ENCODE measurements around the gene NRIP3. TPM values are rescaled to one million over a fixed set of nuclear protein-coding genes. Genes with fewer than 3 reads are reported as not detected.
A peak's percentile ranks its signal among the peaks of the same experiment; 100 is the strongest.

The NRIP3 gene
- total and polyA plus RNA-seq, 5 donors from 2014 or later: 0.38 to 3.4 (median 0.63) TPM; not detected in 1

DNA sequence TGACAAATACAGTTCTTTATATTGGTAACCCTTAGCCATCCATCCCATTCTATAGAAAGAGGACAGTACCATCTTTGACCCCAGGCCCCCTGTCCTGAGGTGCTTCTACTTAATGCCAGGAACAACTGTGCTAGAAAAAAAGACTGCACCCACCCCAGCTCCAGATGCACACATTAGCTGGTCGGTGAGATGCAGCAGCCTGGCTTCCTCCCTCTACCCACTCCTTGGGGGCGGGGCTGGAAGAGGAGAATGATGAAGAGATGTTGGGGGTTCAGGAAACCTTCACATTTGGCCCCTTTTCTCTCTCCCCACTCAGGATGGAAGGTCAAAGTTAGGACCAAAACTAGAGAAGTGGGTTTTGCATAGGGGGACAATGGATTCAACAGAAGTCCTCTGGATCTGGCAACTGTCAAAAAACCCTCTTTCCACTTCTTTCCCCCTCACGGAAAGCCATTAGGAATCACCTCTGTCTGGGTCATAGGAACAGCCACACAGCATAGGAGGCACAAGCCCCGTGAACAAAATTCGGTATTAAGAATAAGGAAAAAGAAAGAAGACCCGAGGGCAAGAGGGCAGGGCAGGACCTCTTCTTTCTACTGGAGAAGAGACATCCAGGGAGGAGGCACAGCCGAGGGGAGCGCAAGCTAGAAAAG lies 755 bp downstream of the NRIP3 start:
- Mint-ChIP-seq H3K36me3 (no peaks in the 10 kb centered on the region), H3K9me3 (peaks cover 0 to 5% (median 0%) of the 10 kb centered on the region in 7 donors), H3K4me1 (peaks cover 0 to 22% (median 7%) of the 10 kb centered on the region in 4 donors), H3K4me3 (peak overlapping the region; percentile 52 to 87 (median 74)), H3K27me3 (peaks cover 81% of the 10 kb centered on the region), H3K27ac (peak overlapping the region in 2 of 3 donors; percentile 75 to 76)
- H3K9me3 ChIP-seq (ENCODE audit: control insufficient read depth in 2 of 2, low read length in 2 of 2): no peaks in the 10 kb centered on the region
- peak overlapping the region; percentile 73 for H3K4me3 ChIP-seq (ENCODE audit: low read depth, low read length)
- ATAC-seq (ENCODE audit: low read depth in 2 of 2) (no peak), DNase-seq (no peak)
- H3K36me3 ChIP-seq (ENCODE audit: control insufficient read depth, insufficient read depth, low read length): no peaks in the 10 kb centered on the region
- peaks cover 54% of the 10 kb centered on the region for H3K27me3 ChIP-seq (ENCODE audit: control insufficient read depth, insufficient read depth, low read length)
- H3K27ac ChIP-seq (ENCODE audit: insufficient read depth, low read length, poor library complexity, severe bottlenecking): no peak overlapping the region
- H3K4me1 ChIP-seq (ENCODE audit: control insufficient read depth, insufficient read depth, low read length, poor library complexity, severe bottlenecking): peaks cover 20% of the 10 kb centered on the region

- ATAC-seq (ENCODE audit: low read depth in 2 of 2): peak; percentile 68 to 75
- Histone ChIP-seq H3K4me1 (ENCODE audit: control insufficient read depth, insufficient read depth, low read length, poor library complexity, severe bottlenecking) (peaks cover 20% of the 10 kb centered on the region), H3K9me3 (ENCODE audit: control insufficient read depth in 2 of 2, low read length in 2 of 2) (no peaks in the 10 kb centered on the region), H3K36me3 (ENCODE audit: control insufficient read depth, insufficient read depth, low read length) (no peaks in the 10 kb centered on the region), H3K4me3 (ENCODE audit: low read depth, low read length) (no peak overlapping the region), H3K27me3 (ENCODE audit: control insufficient read depth, insufficient read depth, low read length) (peaks cover 50% of the 10 kb centered on the region), H3K27ac (ENCODE audit: insufficient read depth, low read length, poor library complexity, severe bottlenecking) (no peak overlapping the region)
- DNase-seq: peak in 1 of 3 donors; percentile 48
- H3K27ac Mint-ChIP-seq: no peak overlapping the region
- H3K4me1 Mint-ChIP-seq: peaks cover 0 to 22% (median 7%) of the 10 kb centered on the region in 4 donors
- H3K9me3 Mint-ChIP-seq: peaks cover 0 to 5% (median 0%) of the 10 kb centered on the region in 7 donors
- H3K36me3 Mint-ChIP-seq: no peaks in the 10 kb centered on the region
- H3K27me3 Mint-ChIP-seq: peaks cover 76% of the 10 kb centered on the region
- H3K4me3 Mint-ChIP-seq: peak overlapping the region in 1 of 4 donors; percentile 67
These were observed 2.1 kb downstream of the NRIP3 start for GRCh38 chr11:9001736-9002135.

DNA sequence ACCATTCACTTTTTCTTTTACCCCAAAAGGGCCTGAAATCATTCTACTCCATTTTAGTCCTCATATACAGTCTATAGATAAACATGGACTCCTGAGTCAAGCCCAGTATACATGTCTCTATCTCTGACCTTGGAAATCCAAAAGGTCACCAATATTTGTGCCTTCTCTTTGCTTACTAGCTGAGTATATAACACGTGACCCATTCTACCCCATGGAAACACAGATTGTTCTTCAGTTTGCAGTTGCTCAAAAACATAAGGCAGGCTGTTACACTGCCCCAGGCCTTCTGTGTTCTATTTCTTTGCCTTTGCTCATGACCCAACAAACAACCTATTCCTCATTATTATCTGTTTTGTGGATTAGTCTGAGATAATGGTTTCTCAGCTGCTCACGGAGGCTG lies 5.8 kb downstream of the NRIP3 start:
- no peak for ATAC-seq (ENCODE audit: low read depth in 2 of 2)
- Mint-ChIP-seq H3K27me3 (peaks cover 58% of the 10 kb centered on the region), H3K9me3 (no peaks in the 10 kb centered on the region), H3K4me3 (no peak overlapping the region), H3K4me1 (peaks cover 0 to 7% (median 0%) of the 10 kb centered on the region in 4 donors), H3K27ac (no peak overlapping the region), H3K36me3 (no peaks in the 10 kb centered on the region)
- Histone ChIP-seq H3K27ac (ENCODE audit: insufficient read depth, low read length, poor library complexity, severe bottlenecking) (no peak overlapping the region), H3K4me1 (ENCODE audit: control insufficient read depth, insufficient read depth, low read length, poor library complexity, severe bottlenecking) (peaks cover 3% of the 10 kb centered on the region), H3K27me3 (ENCODE audit: control insufficient read depth, insufficient read depth, low read length) (peaks cover 43% of the 10 kb centered on the region), H3K36me3 (ENCODE audit: control insufficient read depth, insufficient read depth, low read length) (no peaks in the 10 kb centered on the region), H3K9me3 (ENCODE audit: control insufficient read depth in 2 of 2, low read length in 2 of 2) (no peaks in the 10 kb centered on the region), H3K4me3 (ENCODE audit: low read depth, low read length) (no peak overlapping the region)
- DNase-seq: no peak

- Histone ChIP-seq H3K36me3 (ENCODE audit: control insufficient read depth, insufficient read depth, low read length) (no peaks in the 10 kb centered on the region), H3K4me1 (ENCODE audit: control insufficient read depth, insufficient read depth, low read length, poor library complexity, severe bottlenecking) (no peaks in the 10 kb centered on the region), H3K9me3 (ENCODE audit: control insufficient read depth in 2 of 2, low read length in 2 of 2) (no peaks in the 10 kb centered on the region), H3K27ac (ENCODE audit: insufficient read depth, low read length, poor library complexity, severe bottlenecking) (no peak overlapping the region), H3K27me3 (ENCODE audit: control insufficient read depth, insufficient read depth, low read length) (peaks cover 39% of the 10 kb centered on the region), H3K4me3 (ENCODE audit: low read depth, low read length) (no peak overlapping the region)
- ATAC-seq (ENCODE audit: low read depth in 2 of 2) (no peak), DNase-seq (no peak)
- Mint-ChIP-seq H3K27me3 (peaks cover 59% of the 10 kb centered on the region), H3K9me3 (no peaks in the 10 kb centered on the region), H3K36me3 (no peaks in the 10 kb centered on the region), H3K27ac (no peak overlapping the region), H3K4me3 (no peak overlapping the region), H3K4me1 (peaks cover 0 to 2% (median 0%) of the 10 kb centered on the region in 4 donors)
These were observed 6.3 kb downstream of the NRIP3 start for GRCh38 chr11:8997451-8997850.

GRCh38 chr11:8989453-8989852 lies 14.3 kb downstream of the NRIP3 start:
- Mint-ChIP-seq H3K27ac (no peak overlapping the region), H3K4me1 (no peaks in the 10 kb centered on the region), H3K36me3 (no peaks in the 10 kb centered on the region), H3K27me3 (peaks cover 36% of the 10 kb centered on the region), H3K9me3 (no peaks in the 10 kb centered on the region), H3K4me3 (no peak overlapping the region)
- no peak overlapping the region for H3K4me3 ChIP-seq (ENCODE audit: low read depth, low read length)
- DNase-seq (no peak), ATAC-seq (ENCODE audit: low read depth in 2 of 2) (no peak)
- H3K36me3 ChIP-seq (ENCODE audit: control insufficient read depth, insufficient read depth, low read length): no peaks in the 10 kb centered on the region
- H3K27me3 ChIP-seq (ENCODE audit: control insufficient read depth, insufficient read depth, low read length): peaks cover 20% of the 10 kb centered on the region
- no peaks in the 10 kb centered on the region for H3K4me1 ChIP-seq (ENCODE audit: control insufficient read depth, insufficient read depth, low read length, poor library complexity, severe bottlenecking)
- no peaks in the 10 kb centered on the region for H3K9me3 ChIP-seq (ENCODE audit: control insufficient read depth in 2 of 2, low read length in 2 of 2)
- H3K27ac ChIP-seq (ENCODE audit: insufficient read depth, low read length, poor library complexity, severe bottlenecking): no peak overlapping the region

- Mint-ChIP-seq H3K27me3 (peaks cover 36% of the 10 kb centered on the region), H3K36me3 (no peaks in the 10 kb centered on the region), H3K27ac (no peak overlapping the region), H3K4me3 (no peak overlapping the region), H3K9me3 (no peaks in the 10 kb centered on the region), H3K4me1 (no peaks in the 10 kb centered on the region)
- Histone ChIP-seq H3K4me3 (ENCODE audit: low read depth, low read length) (no peak overlapping the region), H3K36me3 (ENCODE audit: control insufficient read depth, insufficient read depth, low read length) (no peaks in the 10 kb centered on the region), H3K9me3 (ENCODE audit: control insufficient read depth in 2 of 2, low read length in 2 of 2) (no peaks in the 10 kb centered on the region), H3K27ac (ENCODE audit: insufficient read depth, low read length, poor library complexity, severe bottlenecking) (no peak overlapping the region), H3K27me3 (ENCODE audit: control insufficient read depth, insufficient read depth, low read length) (peaks cover 18% of the 10 kb centered on the region), H3K4me1 (ENCODE audit: control insufficient read depth, insufficient read depth, low read length, poor library complexity, severe bottlenecking) (no peaks in the 10 kb centered on the region)
- DNase-seq (no peak), ATAC-seq (ENCODE audit: low read depth in 2 of 2) (no peak)
These were observed 15.2 kb downstream of the NRIP3 start for GRCh38 chr11:8988329-8989234.

- Mint-ChIP-seq H3K9me3 (no peaks in the 10 kb centered on the region), H3K27ac (no peak overlapping the region), H3K27me3 (peaks cover 25% of the 10 kb centered on the region), H3K4me3 (no peak overlapping the region), H3K4me1 (no peaks in the 10 kb centered on the region), H3K36me3 (no peaks in the 10 kb centered on the region)
- no peak for ATAC-seq (ENCODE audit: low read depth in 2 of 2)
- H3K36me3 ChIP-seq (ENCODE audit: control insufficient read depth, insufficient read depth, low read length): no peaks in the 10 kb centered on the region
- no peaks in the 10 kb centered on the region for H3K9me3 ChIP-seq (ENCODE audit: control insufficient read depth in 2 of 2, low read length in 2 of 2)
- no peak overlapping the region for H3K4me3 ChIP-seq (ENCODE audit: low read depth, low read length)
- peaks cover 18% of the 10 kb centered on the region for H3K27me3 ChIP-seq (ENCODE audit: control insufficient read depth, insufficient read depth, low read length)
- H3K4me1 ChIP-seq (ENCODE audit: control insufficient read depth, insufficient read depth, low read length, poor library complexity, severe bottlenecking): no peaks in the 10 kb centered on the region
- DNase-seq: peak in 1 of 3 donors; percentile 46
- H3K27ac ChIP-seq (ENCODE audit: insufficient read depth, low read length, poor library complexity, severe bottlenecking): no peak overlapping the region
These were observed 16.4 kb downstream of the NRIP3 start for GRCh38 chr11:8987446-8987845.
